Memory B cell (primary cell): ENCODE measurements around the gene FOXP1.
"Not testable (repeated sequence)": the region's sequence is repeated elsewhere in the genome, so short reads cannot be mapped to it uniquely, and the experiment has no call there.

Experiments
- ATAC-seq: fragments of 150-1000 bp; cut with Tn5 transposase; 2 replicates; pipeline ENCODE4 v1.10.0; 2021; ENCODE audit warnings: low read depth, mild to moderate bottlenecking, moderate library complexity
- DNase-seq, 2 donors: peaks; one replicate each; pipeline ENCODE4 v3.0.0; 2022; ENCODE audit warnings: low spot score in 2 of 2
- H3K27ac Mint-ChIP-seq: one replicate; pipeline ENCODE4 v1.8.0; 2022; ENCODE audit warnings: mild to moderate bottlenecking, moderate library complexity, mixed read lengths
- H3K27me3 Mint-ChIP-seq: one replicate; pipeline ENCODE4 v1.8.0; 2022; ENCODE audit warnings: mixed read lengths
- H3K36me3 Mint-ChIP-seq: one replicate; pipeline ENCODE4 v1.8.0; 2022; ENCODE audit warnings: mild to moderate bottlenecking, mixed read lengths
- H3K4me1 Mint-ChIP-seq: one replicate; pipeline ENCODE4 v1.8.0; 2022; ENCODE audit warnings: mixed read lengths
- H3K4me3 Mint-ChIP-seq: one replicate; pipeline ENCODE4 v1.8.0; 2022; ENCODE audit warnings: mild to moderate bottlenecking, moderate library complexity, mixed read lengths
- H3K9me3 Mint-ChIP-seq: one replicate; pipeline ENCODE4 v1.8.0; 2022; ENCODE audit warnings: mixed read lengths

The FOXP1 gene

GRCh38 chr3:71546821-71547220 lies 36.7 kb downstream of the FOXP1 start:
- H3K36me3 Mint-ChIP-seq = peaks cover 1% of the 10 kb centered on the region
- DNase-seq (no peak), ATAC-seq (no peak)
- no peaks in the 10 kb centered on the region for H3K9me3 Mint-ChIP-seq
- peaks cover 4% of the 10 kb centered on the region for H3K27me3 Mint-ChIP-seq
- H3K4me1 Mint-ChIP-seq = peaks cover 7% of the 10 kb centered on the region
- H3K27ac Mint-ChIP-seq = no peak overlapping the region
- H3K4me3 Mint-ChIP-seq = no peak overlapping the region

GRCh38 chr3:71545330-71545729 lies 38.2 kb downstream of the FOXP1 start:
- ATAC-seq (no peak), DNase-seq (no peak)
- Mint-ChIP-seq H3K4me3 (no peak overlapping the region), H3K27me3 (peaks cover 7% of the 10 kb centered on the region), H3K9me3 (no peaks in the 10 kb centered on the region), H3K36me3 (peaks cover 1% of the 10 kb centered on the region), H3K4me1 (peaks cover 7% of the 10 kb centered on the region), H3K27ac (no peak overlapping the region)

- peaks cover 10% of the 10 kb centered on the region for H3K4me1 Mint-ChIP-seq
- H3K9me3 Mint-ChIP-seq = no peaks in the 10 kb centered on the region
- no peak overlapping the region for H3K4me3 Mint-ChIP-seq
- ATAC-seq (no peak), DNase-seq (no peak)
- peaks cover 1% of the 10 kb centered on the region for H3K36me3 Mint-ChIP-seq
- H3K27me3 Mint-ChIP-seq = peaks cover 10% of the 10 kb centered on the region
- no peak overlapping the region for H3K27ac Mint-ChIP-seq
These were observed 40.0 kb downstream of the FOXP1 start for GRCh38 chr3:71543371-71544016.

- peak overlapping the region; percentile 66 for H3K4me3 Mint-ChIP-seq
- no peaks in the 10 kb centered on the region for H3K9me3 Mint-ChIP-seq
- peaks cover 1% of the 10 kb centered on the region for H3K36me3 Mint-ChIP-seq
- peaks cover 10% of the 10 kb centered on the region for H3K27me3 Mint-ChIP-seq
- no peak overlapping the region for H3K27ac Mint-ChIP-seq
- peak; percentile 89 for ATAC-seq
- peaks cover 10% of the 10 kb centered on the region for H3K4me1 Mint-ChIP-seq
- peak; percentile 5 to 17 for DNase-seq
These were observed 40.8 kb downstream of the FOXP1 start for GRCh38 chr3:71542521-71543370.

GRCh38 chr3:71541313-71541712 lies 42.2 kb downstream of the FOXP1 start:
- Mint-ChIP-seq H3K36me3 (no peaks in the 10 kb centered on the region), H3K27ac (no peak overlapping the region), H3K4me1 (peaks cover 10% of the 10 kb centered on the region), H3K27me3 (peaks cover 10% of the 10 kb centered on the region), H3K9me3 (no peaks in the 10 kb centered on the region), H3K4me3 (no peak overlapping the region)
- ATAC-seq = no peak
- DNase-seq = no peak

GRCh38 chr3:71537211-71537611 lies 46.3 kb downstream of the FOXP1 start:
- no peaks in the 10 kb centered on the region for H3K9me3 Mint-ChIP-seq
- no peaks in the 10 kb centered on the region for H3K36me3 Mint-ChIP-seq
- no peak overlapping the region for H3K27ac Mint-ChIP-seq
- peaks cover 10% of the 10 kb centered on the region for H3K27me3 Mint-ChIP-seq
- no peak for ATAC-seq
- DNase-seq = no peak
- H3K4me1 Mint-ChIP-seq = peaks cover 3% of the 10 kb centered on the region
- no peak overlapping the region for H3K4me3 Mint-ChIP-seq

GRCh38 chr3:71536376-71536965 lies 47.1 kb downstream of the FOXP1 start:
- Mint-ChIP-seq H3K27ac (no peak overlapping the region), H3K27me3 (peaks cover 9% of the 10 kb centered on the region), H3K4me3 (no peak overlapping the region), H3K9me3 (no peaks in the 10 kb centered on the region), H3K4me1 (peaks cover 3% of the 10 kb centered on the region), H3K36me3 (no peaks in the 10 kb centered on the region)
- no peak for DNase-seq
- ATAC-seq = no peak

- Mint-ChIP-seq H3K36me3 (no peaks in the 10 kb centered on the region), H3K27ac (no peak overlapping the region), H3K9me3 (no peaks in the 10 kb centered on the region), H3K27me3 (peaks cover 4% of the 10 kb centered on the region), H3K4me1 (peaks cover 8% of the 10 kb centered on the region), H3K4me3 (no peak overlapping the region)
- ATAC-seq (no peak), DNase-seq (no peak)
These were observed 49.9 kb downstream of the FOXP1 start for GRCh38 chr3:71533588-71533987.

GRCh38 chr3:71532639-71533395 lies 50.7 kb downstream of the FOXP1 start:
- no peak for DNase-seq

GRCh38 chr3:71530903-71531530 lies 52.5 kb downstream of the FOXP1 start:
- no peak for DNase-seq
- Mint-ChIP-seq H3K36me3 (no peaks in the 10 kb centered on the region), H3K9me3 (no peaks in the 10 kb centered on the region), H3K4me3 (no peak overlapping the region), H3K27ac (no peak overlapping the region), H3K4me1 (peaks cover 10% of the 10 kb centered on the region), H3K27me3 (peaks cover 2% of the 10 kb centered on the region)
- peak; percentile 43 for ATAC-seq

More at GRCh38 chr3:71532639-71533395, 50.7 kb downstream of the FOXP1 start:
- no peaks in the 10 kb centered on the region for H3K9me3 Mint-ChIP-seq
- ATAC-seq = no peak
- H3K4me1 Mint-ChIP-seq = peaks cover 8% of the 10 kb centered on the region
- no peak overlapping the region for H3K27ac Mint-ChIP-seq
- H3K36me3 Mint-ChIP-seq = no peaks in the 10 kb centered on the region
- no peak overlapping the region for H3K4me3 Mint-ChIP-seq
- peaks cover 4% of the 10 kb centered on the region for H3K27me3 Mint-ChIP-seq

GRCh38 chr3:71528816-71529215 lies 54.7 kb downstream of the FOXP1 start:
- H3K4me1 Mint-ChIP-seq = peaks cover 10% of the 10 kb centered on the region
- DNase-seq (no peak), ATAC-seq (no peak)
- no peaks in the 10 kb centered on the region for H3K9me3 Mint-ChIP-seq
- H3K36me3 Mint-ChIP-seq = no peaks in the 10 kb centered on the region
- no peaks in the 10 kb centered on the region for H3K27me3 Mint-ChIP-seq
- no peak overlapping the region for H3K4me3 Mint-ChIP-seq
- H3K27ac Mint-ChIP-seq = no peak overlapping the region

- not testable (repeated sequence) for DNase-seq, H3K27me3 Mint-ChIP-seq, ATAC-seq, H3K27ac Mint-ChIP-seq, H3K36me3 Mint-ChIP-seq, H3K4me1 Mint-ChIP-seq, H3K9me3 Mint-ChIP-seq, H3K4me3 Mint-ChIP-seq
These were observed 57.1 kb downstream of the FOXP1 start for GRCh38 chr3:71526448-71526847.

- Mint-ChIP-seq H3K27me3 (peaks cover 1% of the 10 kb centered on the region), H3K27ac (no peak overlapping the region), H3K4me3 (no peak overlapping the region), H3K4me1 (peaks cover 12% of the 10 kb centered on the region), H3K9me3 (no peaks in the 10 kb centered on the region), H3K36me3 (peaks cover 2% of the 10 kb centered on the region)
- DNase-seq = no peak
- ATAC-seq = no peak
These were observed 58.1 kb downstream of the FOXP1 start for GRCh38 chr3:71525391-71525790.
